H9 (cell line): Measurements from ENCODE around the gene CDK14. TPM values are rescaled to one million over a fixed set of nuclear protein-coding genes. Genes with fewer than 3 reads are reported as not detected.

Experiments used
- DNase-seq: peaks from one replicate; pipeline ENCODE4 v3.0.0-alpha.2; 2017
- H2AFZ ChIP-seq: one replicate; pipeline ENCODE4 v1.6.1; 2013; ENCODE audit warnings: mild to moderate bottlenecking, low read length, control low read depth, moderate library complexity
- H2AK5ac ChIP-seq: 2 replicates; pipeline ENCODE4 v1.6.1; 2013; ENCODE audit warnings: low read length, control low read depth, mixed read lengths; ENCODE audit not compliant: insufficient read length
- H2BK120ac ChIP-seq: one replicate; pipeline ENCODE4 v1.6.1; 2013; ENCODE audit warnings: low read depth, mild to moderate bottlenecking, low read length, control low read depth, inconsistent platforms; ENCODE audit not compliant: poor library complexity, severe bottlenecking
- H2BK12ac ChIP-seq: 2 replicates; pipeline ENCODE4 v1.6.1; 2013; ENCODE audit warnings: low read length, control low read depth, mixed read lengths, low read depth; ENCODE audit not compliant: insufficient read length
- H2BK15ac ChIP-seq: 2 replicates; pipeline ENCODE4 v1.6.1; 2013; ENCODE audit warnings: low read depth, low read length, control low read depth
- H2BK20ac ChIP-seq: one replicate; pipeline ENCODE4 v1.6.1; 2013; ENCODE audit warnings: low read depth, mild to moderate bottlenecking, low read length, control low read depth, inconsistent platforms; ENCODE audit not compliant: poor library complexity, severe bottlenecking
- H2BK5ac ChIP-seq: 2 replicates; pipeline ENCODE4 v1.6.1; 2013; ENCODE audit warnings: low read length, control low read depth, mixed read lengths; ENCODE audit not compliant: insufficient read length
- H3K14ac ChIP-seq: 2 replicates; pipeline ENCODE4 v1.6.1; 2013; ENCODE audit warnings: low read length, control low read depth; ENCODE audit not compliant: insufficient read depth
- H3K18ac ChIP-seq: 2 replicates; pipeline ENCODE4 v1.6.1; 2013; ENCODE audit warnings: low read depth, mild to moderate bottlenecking, mixed read lengths, low read length, control low read depth; ENCODE audit not compliant: insufficient read length
- H3K23ac ChIP-seq: 2 replicates; pipeline ENCODE4 v1.6.1; 2013; ENCODE audit warnings: low read length, control low read depth, mixed read lengths, low read depth; ENCODE audit not compliant: insufficient read length
- H3K23me2 ChIP-seq: 2 replicates; pipeline ENCODE4 v1.6.1; 2013; ENCODE audit warnings: low read depth, mild to moderate bottlenecking, mixed read lengths, low read length, control low read depth; ENCODE audit not compliant: insufficient read length, poor library complexity, severe bottlenecking
- H3K27ac ChIP-seq: 2 replicates; pipeline ENCODE4 v1.5.1; 2013; ENCODE audit warnings: low read length, control low read depth, mixed read lengths, low read depth; ENCODE audit not compliant: insufficient read length
- H3K27me3 ChIP-seq: 2 replicates; pipeline ENCODE4 v1.6.1; 2013; ENCODE audit warnings: low read length, control low read depth, inconsistent platforms; ENCODE audit not compliant: insufficient read depth
- H3K4ac ChIP-seq: 2 replicates; pipeline ENCODE4 v1.6.1; 2013; ENCODE audit warnings: low read depth, mild to moderate bottlenecking, control low read depth, inconsistent platforms, low read length, moderate library complexity
- H3K4me1 ChIP-seq: 2 replicates; pipeline ENCODE4 v1.6.1; 2013; ENCODE audit warnings: low read length, control low read depth, inconsistent platforms; ENCODE audit not compliant: insufficient read depth
- H3K4me2 ChIP-seq: 2 replicates; pipeline ENCODE4 v1.6.1; 2013; ENCODE audit warnings: low read length, control low read depth, mixed read lengths; ENCODE audit not compliant: insufficient read length, insufficient read depth
- H3K56ac ChIP-seq: 2 replicates; pipeline ENCODE4 v1.6.1; 2013; ENCODE audit warnings: low read depth, mild to moderate bottlenecking, mixed read lengths, low read length, control low read depth; ENCODE audit not compliant: insufficient read length
- H3K79me1 ChIP-seq: 2 replicates; pipeline ENCODE4 v1.6.1; 2013; ENCODE audit warnings: low read depth, mild to moderate bottlenecking, moderate library complexity, low read length, control low read depth, inconsistent platforms; ENCODE audit not compliant: insufficient read depth, poor library complexity, severe bottlenecking
- H3K79me2 ChIP-seq: 2 replicates; pipeline ENCODE4 v1.6.1; 2013; ENCODE audit warnings: low read length, control low read depth, inconsistent platforms; ENCODE audit not compliant: insufficient read depth
- H3K9ac ChIP-seq: 2 replicates; pipeline ENCODE4 v1.6.1; 2013; ENCODE audit warnings: low read length, control low read depth, mixed read lengths; ENCODE audit not compliant: insufficient read length; ENCODE audit errors: extremely low read depth
- H3K9me3 ChIP-seq: one replicate; pipeline ENCODE4 v1.6.1; 2013; ENCODE audit warnings: low read depth, low read length, inconsistent platforms; ENCODE audit not compliant: control insufficient read depth
- H3T11ph ChIP-seq: one replicate; pipeline ENCODE4 v1.6.1; 2013; ENCODE audit warnings: mild to moderate bottlenecking, low read length, control low read depth, inconsistent platforms
- H4K20me1 ChIP-seq: one replicate; pipeline ENCODE4 v1.6.1; 2013; ENCODE audit not compliant: control insufficient read depth, insufficient read length, insufficient read depth
- H4K5ac ChIP-seq: 2 replicates; pipeline ENCODE4 v1.6.1; 2013; ENCODE audit warnings: low read depth, mild to moderate bottlenecking, mixed read lengths, low read length, control low read depth; ENCODE audit not compliant: insufficient read length
- H4K8ac ChIP-seq: replicated peaks from 2 replicates; pipeline ENCODE4 v1.6.1; 2013; ENCODE audit warnings: low read length, control low read depth, mixed read lengths, low read depth; ENCODE audit not compliant: insufficient read length
- H4K91ac ChIP-seq: 2 replicates; pipeline ENCODE4 v1.6.1; 2013; ENCODE audit warnings: low read depth, mild to moderate bottlenecking, moderate library complexity, mixed read lengths, low read length, control low read depth; ENCODE audit not compliant: insufficient read length
- H3K27ac Mint-ChIP-seq, 3 experiments: 2 replicates in 2 of 3; 3 replicates in 1 of 3; pipeline ENCODE4 v1.8.0; 2020 to 2021; ENCODE audit warnings: mixed read lengths in 3 of 3, mild to moderate bottlenecking in 1 of 3, moderate library complexity in 1 of 3
- H3K27me3 Mint-ChIP-seq: 2 replicates; pipeline ENCODE4 v1.8.0; 2021; ENCODE audit warnings: low read depth, mild to moderate bottlenecking, moderate library complexity, mixed read lengths
- H3K36me3 Mint-ChIP-seq, 3 experiments: 2 replicates in 2 of 3; 3 replicates in 1 of 3; pipeline ENCODE4 v1.8.0; 2020 to 2021; ENCODE audit warnings: low read depth in 3 of 3, mixed read lengths in 3 of 3; ENCODE audit not compliant: insufficient read depth in 1 of 3
- H3K4me1 Mint-ChIP-seq, 2 experiments: 2 replicates each; pipeline ENCODE4 v1.8.0; 2020; ENCODE audit warnings: mixed read lengths in 2 of 2
- H3K4me3 Mint-ChIP-seq, 2 experiments: 2 replicates in 1 of 2; 3 replicates in 1 of 2; pipeline ENCODE4 v1.8.0; 2020 to 2021; ENCODE audit warnings: mild to moderate bottlenecking in 2 of 2, mixed read lengths in 2 of 2, moderate library complexity in 1 of 2
- H3K9me3 Mint-ChIP-seq, 2 experiments: 2 replicates in 1 of 2; 3 replicates in 1 of 2; pipeline ENCODE4 v1.8.0; 2020; ENCODE audit warnings: mild to moderate bottlenecking in 2 of 2, mixed read lengths in 2 of 2, moderate library complexity in 1 of 2
- CTCF ChIP-seq: fragments of 200-600 bp; sonication (generic); conservative IDR thresholded peaks from 3 replicates; pipeline ENCODE4 v1.8.0; 2021; ENCODE audit warnings: antibody characterized with exemption, mild to moderate bottlenecking
- WGBS: extraction: QIAGEN DNeasy Blood & Tissue Kit; methylation state at CpG from one replicate; pipeline ENCODE4 v1.1.7; 2013; ENCODE audit warnings: missing lambda C conversion rate, low lambda C conversion rate, mixed read lengths; ENCODE audit not compliant: insufficient read length; ENCODE audit errors: extremely low coverage; 5-methylcytosine and 5-hydroxymethylcytosine counted together
- total RNA-seq: library from RNA; stranded (reverse); gene quantifications from 2 replicates; pipeline ENCODE4 v1.2.1, GENCODE V29; 2021

The CDK14 gene
- total RNA-seq, 1 experiment from 2014 or later: 23.9 TPM

GRCh38 chr7:90889644-90890043 is 293.5 kb downstream of the CDK14 start:
- no peaks in the 10 kb centered on the region for H3K23me2 ChIP-seq
- no peak overlapping the region for H2BK12ac ChIP-seq
- no peak overlapping the region for H3K9ac ChIP-seq
- no peak overlapping the region for H3K27ac Mint-ChIP-seq
- no peaks in the 10 kb centered on the region for H3K79me1 ChIP-seq
- no peak for DNase-seq
- H3K14ac ChIP-seq: no peak overlapping the region
- H3K4me3 Mint-ChIP-seq: no peak overlapping the region
- no peak overlapping the region for H2BK15ac ChIP-seq
- H3K79me2 ChIP-seq: no peaks in the 10 kb centered on the region
- no peak overlapping the region for H2BK120ac ChIP-seq
- H3K23ac ChIP-seq: no peak overlapping the region
- no peak for TF ChIP-seq CTCF
- H4K20me1 ChIP-seq: no peaks in the 10 kb centered on the region
- no CpG with 5 or more reads among the region's 1 CpG for WGBS
- H4K8ac ChIP-seq: no peak overlapping the region
- no peaks in the 10 kb centered on the region for H3K9me3 Mint-ChIP-seq
- H3K9me3 ChIP-seq: no peaks in the 10 kb centered on the region
- H2AFZ ChIP-seq: no peak overlapping the region
- H2BK5ac ChIP-seq: no peak overlapping the region
- H4K91ac ChIP-seq: no peak overlapping the region
- H4K5ac ChIP-seq: no peak overlapping the region
- H3K4ac ChIP-seq: no peak overlapping the region
- H3K36me3 Mint-ChIP-seq: no peaks in the 10 kb centered on the region
- no peak overlapping the region for H2BK20ac ChIP-seq
- no peak overlapping the region for H3K18ac ChIP-seq
- H3K27ac ChIP-seq: no peak overlapping the region
- no peaks in the 10 kb centered on the region for H3K27me3 Mint-ChIP-seq
- H3K4me1 Mint-ChIP-seq: peaks cover 9 to 13% of the 10 kb centered on the region in 2 experiments
- no peaks in the 10 kb centered on the region for H3K27me3 ChIP-seq
- no peak overlapping the region for H3T11ph ChIP-seq
- H2AK5ac ChIP-seq: no peak overlapping the region
- H3K56ac ChIP-seq: no peak overlapping the region
- H3K4me1 ChIP-seq: no peaks in the 10 kb centered on the region; the same call in 1 of the 2 replicates
- no peak overlapping the region for H3K4me2 ChIP-seq
